Esophagus squamous epithelium (tissue), 5 donors: ENCODE results near the gene SYNE2. TPM values are rescaled to one million over a fixed set of nuclear protein-coding genes. Genes with fewer than 3 reads are reported as not detected.
"Not testable (repeated sequence)": the region's sequence is repeated elsewhere in the genome, so short reads cannot be mapped to it uniquely, and the experiment has no call there.

ENCODE experiments used
- DNase-seq: peaks from one replicate; lab custom pipeline; 2025; lab: John Stamatoyannopoulos, UW
- H3K27ac ChIP-seq, 4 donors: fragments of 200-600 bp; sonication (generic); one replicate each; pipeline ENCODE4 v1.5.1; 2016 to 2019; ENCODE audit warnings: mild to moderate bottlenecking in 1 of 4
- H3K27me3 ChIP-seq, 4 donors: fragments of 200-600 bp; sonication (generic); 1 replicate in 3 of 4; 2 replicates in 1 of 4; pipeline versions ENCODE4 v1.5.1 to v1.6.0; 2017 to 2021; ENCODE audit warnings: antibody characterized with exemption in 1 of 4
- H3K36me3 ChIP-seq, 3 donors: fragments of 200-600 bp; sonication (generic); one replicate each; pipeline ENCODE4 v1.5.1; 2016 to 2019
- H3K4me1 ChIP-seq, 3 donors: fragments of 200-600 bp; sonication (generic); one replicate each; pipeline ENCODE4 v1.5.1; 2017 to 2019
- H3K4me3 ChIP-seq, 4 donors: fragments of 200-600 bp; sonication (generic); 1 replicate in 3 of 4; 2 replicates in 1 of 4; pipeline ENCODE4 v1.5.1; 2016 to 2019; ENCODE audit warnings: mild to moderate bottlenecking in 2 of 4, moderate library complexity in 1 of 4
- H3K9me3 ChIP-seq, 3 donors: fragments of 200-600 bp; sonication (generic); one replicate each; pipeline ENCODE4 v1.5.1; 2016 to 2019
- POLR2A ChIP-seq, 4 donors: fragments of 450-650 bp; IDR thresholded peaks; one replicate each; pipeline ENCODE4 v1.6.1; 2017; ENCODE audit warnings: antibody characterized with exemption in 4 of 4, mild to moderate bottlenecking in 4 of 4, moderate library complexity in 3 of 4
- WGBS, 2 donors: methylation state at CpG; one replicate each; pipeline ENCODE4 v1.1.5; 2018; 5-methylcytosine and 5-hydroxymethylcytosine counted together
- intact Hi-C: fragments of 100-400 bp; cut with DNase I; formaldehyde crosslinking; loops from one replicate; pipeline ENCODE4 v1.15.0; 2022
- total RNA-seq, 4 donors: library from RNA; depleted of rRNA; stranded (reverse); fragments of >200 nt; gene quantifications; one replicate each; pipeline ENCODE4 v1.1.0, GENCODE V29; 2016
- TF ChIP-seq, protein P1 (sequence below), 6 experiments: fragments of 450-650 bp in 4 of 6; fragments of 200-600 bp in 2 of 6; sonication (generic) in 2 of 6; IDR thresholded peaks; one replicate each; pipeline ENCODE4 v1.5.1; 2016 to 2019; ENCODE audit warnings: antibody characterized with exemption in 6 of 6, mild to moderate bottlenecking in 4 of 6, moderate library complexity in 4 of 6
- donor health status: DM: yes; HTN: yes; CAD: no.

The SYNE2 gene
- total RNA-seq, 4 donors from 2014 or later = 128 to 197 (median 145) TPM

DNA sequence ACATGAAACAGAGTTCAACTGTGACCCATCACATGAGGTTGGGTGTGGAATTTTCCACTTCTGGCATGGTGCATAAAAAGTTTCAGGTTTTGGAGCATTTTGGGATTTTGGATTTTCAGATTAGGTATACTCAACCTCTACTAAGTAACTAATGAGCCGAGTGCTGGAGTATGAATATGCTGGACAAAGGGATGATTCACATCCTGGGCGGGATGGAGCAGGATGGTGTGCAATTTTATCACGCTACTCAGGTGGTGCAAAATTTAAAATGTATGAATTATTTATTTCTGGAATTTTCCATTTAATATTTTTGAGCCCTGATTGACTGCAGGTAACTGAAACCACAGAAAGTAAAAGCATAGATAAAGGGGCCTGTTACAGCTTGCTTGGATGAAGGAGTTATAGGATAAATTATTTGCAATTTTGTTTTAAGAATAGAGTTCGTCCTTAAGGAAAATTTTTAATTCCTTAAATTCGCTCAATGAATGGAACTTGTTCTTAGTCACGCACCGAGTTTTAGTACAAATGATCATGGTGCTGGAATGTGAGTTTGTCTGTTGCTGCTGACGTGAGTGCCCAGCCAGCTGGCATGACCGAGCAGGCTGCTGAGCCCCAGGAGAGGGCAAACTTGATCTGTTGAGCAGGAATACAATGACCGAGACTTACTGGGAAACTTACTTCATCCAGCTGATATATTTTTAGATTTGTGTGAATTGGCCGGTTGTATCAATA is 265.0 kb downstream of the SYNE2 start:
- intact Hi-C loops = no loop called here
- no peak overlapping the region for H3K4me3 ChIP-seq
- peaks cover 5 to 53% (median 17%) of the 10 kb centered on the region in 3 donors for H3K4me1 ChIP-seq
- 25 to 58% methylated on average over 11 of the region's 11 CpGs for WGBS, 2 donors
- peaks cover 0 to 79% (median 25%) of the 10 kb centered on the region in 3 donors for H3K36me3 ChIP-seq
- TF ChIP-seq POLR2A (IDR thresholded peaks at IDR 0.05) = no peak
- TF ChIP-seq, protein P1, sequence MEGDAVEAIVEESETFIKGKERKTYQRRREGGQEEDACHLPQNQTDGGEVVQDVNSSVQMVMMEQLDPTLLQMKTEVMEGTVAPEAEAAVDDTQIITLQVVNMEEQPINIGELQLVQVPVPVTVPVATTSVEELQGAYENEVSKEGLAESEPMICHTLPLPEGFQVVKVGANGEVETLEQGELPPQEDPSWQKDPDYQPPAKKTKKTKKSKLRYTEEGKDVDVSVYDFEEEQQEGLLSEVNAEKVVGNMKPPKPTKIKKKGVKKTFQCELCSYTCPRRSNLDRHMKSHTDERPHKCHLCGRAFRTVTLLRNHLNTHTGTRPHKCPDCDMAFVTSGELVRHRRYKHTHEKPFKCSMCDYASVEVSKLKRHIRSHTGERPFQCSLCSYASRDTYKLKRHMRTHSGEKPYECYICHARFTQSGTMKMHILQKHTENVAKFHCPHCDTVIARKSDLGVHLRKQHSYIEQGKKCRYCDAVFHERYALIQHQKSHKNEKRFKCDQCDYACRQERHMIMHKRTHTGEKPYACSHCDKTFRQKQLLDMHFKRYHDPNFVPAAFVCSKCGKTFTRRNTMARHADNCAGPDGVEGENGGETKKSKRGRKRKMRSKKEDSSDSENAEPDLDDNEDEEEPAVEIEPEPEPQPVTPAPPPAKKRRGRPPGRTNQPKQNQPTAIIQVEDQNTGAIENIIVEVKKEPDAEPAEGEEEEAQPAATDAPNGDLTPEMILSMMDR (IDR thresholded peaks at IDR 0.05) = no peak
- H3K27ac ChIP-seq = peak overlapping the region; percentile 72 to 86 (median 80)
- DNase-seq = no peak
- no peaks in the 10 kb centered on the region for H3K27me3 ChIP-seq
- H3K9me3 ChIP-seq = no peaks in the 10 kb centered on the region

DNA sequence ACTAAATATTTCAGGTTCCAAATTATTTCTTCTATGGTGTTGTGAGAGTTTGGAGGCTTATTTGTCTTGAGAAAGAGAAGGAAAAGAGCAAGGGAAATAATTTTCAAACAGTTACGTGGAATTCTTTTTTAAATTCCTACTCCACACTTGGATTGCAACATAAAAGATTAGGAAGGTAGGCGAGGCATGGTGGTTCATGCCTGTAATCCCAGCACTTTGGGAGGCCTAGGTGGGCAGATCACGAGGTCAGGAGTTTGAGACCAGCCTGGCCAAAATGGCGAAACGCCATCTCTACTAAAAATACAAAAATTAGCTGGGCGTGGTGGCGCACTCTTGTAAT is 265.6 kb downstream of the SYNE2 start:
- H3K36me3 ChIP-seq = peaks cover 0 to 79% (median 25%) of the 10 kb centered on the region in 3 donors

DNA sequence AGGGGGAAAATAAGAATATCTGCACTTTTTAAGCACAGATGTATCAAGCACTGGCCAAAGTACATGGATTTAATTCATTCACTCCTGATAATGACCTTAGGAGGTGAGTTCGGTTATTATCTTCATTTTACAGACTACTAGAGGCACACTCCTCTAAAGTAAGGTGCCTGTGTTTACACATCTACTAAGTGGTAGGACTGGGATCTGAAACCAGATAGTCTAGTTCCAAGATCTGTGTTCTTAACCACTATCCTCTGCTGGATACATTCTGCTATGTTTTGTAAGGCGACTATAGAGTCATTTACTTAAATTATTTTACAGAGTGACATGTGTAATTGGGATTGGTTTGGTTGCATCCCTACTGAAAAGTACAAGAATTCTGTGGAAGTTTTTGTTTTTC is 266.1 kb downstream of the SYNE2 start:
- Histone ChIP-seq H3K36me3 (peaks cover 0 to 80% (median 25%) of the 10 kb centered on the region in 3 donors), H3K4me1 (peaks cover 5 to 42% (median 10%) of the 10 kb centered on the region in 3 donors), H3K4me3 (no peak overlapping the region), H3K27ac (peak overlapping the region; percentile 72 to 86 (median 80)), H3K27me3 (no peaks in the 10 kb centered on the region), H3K9me3 (no peaks in the 10 kb centered on the region)
- intact Hi-C loops = no loop called here
- 66 to 72% methylated on average over 2 of the region's 2 CpGs for WGBS, 2 donors
- TF ChIP-seq, protein P1 (IDR thresholded peaks at IDR 0.05) = peak in 1 of 6 experiments; percentile 32
- TF ChIP-seq POLR2A (IDR thresholded peaks at IDR 0.05) = no peak
- DNase-seq = no peak

More for the DNA sequence above, 265.6 kb downstream of the SYNE2 start:
- H3K27me3 ChIP-seq, DNase-seq, intact Hi-C loops, H3K4me3 ChIP-seq, H3K9me3 ChIP-seq: not testable (repeated sequence)
- WGBS, 2 donors = 42 to 71% methylated on average over 7 of the region's 7 CpGs
- Histone ChIP-seq H3K4me1 (peaks cover 5 to 48% (median 12%) of the 10 kb centered on the region in 3 donors), H3K27ac (peak overlapping the region; percentile 72 to 86 (median 80))

DNA sequence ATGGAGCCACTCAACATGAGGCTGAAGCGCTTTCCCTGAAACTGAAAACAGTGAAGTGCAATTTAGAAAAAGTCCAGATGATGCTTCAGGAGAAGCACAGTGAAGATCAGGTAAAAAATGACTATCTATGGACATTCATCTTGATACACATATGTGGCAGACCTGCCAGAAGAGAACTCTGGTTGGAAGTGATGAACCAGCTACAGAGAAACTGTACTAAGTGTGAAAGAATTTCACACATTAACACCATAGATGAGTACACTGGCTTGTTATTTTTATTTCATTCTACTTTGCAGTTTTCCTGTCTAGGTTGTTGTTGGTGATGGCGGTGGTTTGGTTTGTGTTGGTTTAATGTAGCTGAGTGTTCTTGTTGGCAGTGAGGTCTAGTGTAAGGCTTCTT is 266.7 kb downstream of the SYNE2 start:
- Histone ChIP-seq H3K9me3 (no peaks in the 10 kb centered on the region), H3K27ac (peak overlapping the region in 3 of 4 donors; percentile 77 to 86 (median 84)), H3K36me3 (peaks cover 0 to 80% (median 25%) of the 10 kb centered on the region in 3 donors), H3K27me3 (no peaks in the 10 kb centered on the region), H3K4me1 (peaks cover 5 to 36% (median 7%) of the 10 kb centered on the region in 3 donors), H3K4me3 (no peak overlapping the region)
- 88 to 95% methylated on average over 2 of the region's 2 CpGs for WGBS, 2 donors
- no peak for DNase-seq
- intact Hi-C loops = no loop called here
- TF ChIP-seq, protein P1 (IDR thresholded peaks at IDR 0.05) = no peak
- TF ChIP-seq POLR2A (IDR thresholded peaks at IDR 0.05) = no peak

DNA sequence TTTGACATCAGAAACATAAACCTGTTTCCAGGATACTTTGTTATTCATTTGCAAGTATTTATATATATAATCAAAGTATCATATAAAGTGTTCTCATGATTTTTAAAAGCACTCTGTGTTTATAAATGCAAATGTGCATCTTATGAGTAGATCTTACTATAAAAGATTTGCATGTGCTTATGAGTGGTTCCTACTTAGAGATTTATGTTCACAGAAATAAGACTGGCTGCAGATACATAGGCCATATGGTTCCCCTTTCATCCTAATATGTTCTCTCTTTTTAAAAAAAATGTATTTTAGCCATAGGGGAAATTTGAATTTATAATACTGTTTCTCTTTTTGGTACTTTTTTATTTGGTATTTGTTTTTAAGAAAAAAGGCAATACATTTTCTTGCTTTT is 267.2 kb downstream of the SYNE2 start:
- no peak for DNase-seq
- H3K36me3 ChIP-seq = peaks cover 0 to 80% (median 25%) of the 10 kb centered on the region in 3 donors
- TF ChIP-seq, protein P1 (IDR thresholded peaks at IDR 0.05) = no peak
- no peak for TF ChIP-seq POLR2A (IDR thresholded peaks at IDR 0.05)
- H3K4me3 ChIP-seq = no peak overlapping the region
- intact Hi-C loops = no loop called here
- no peak overlapping the region for H3K27ac ChIP-seq
- peaks cover 3 to 31% (median 5%) of the 10 kb centered on the region in 3 donors for H3K4me1 ChIP-seq
- no peaks in the 10 kb centered on the region for H3K9me3 ChIP-seq
- no peaks in the 10 kb centered on the region for H3K27me3 ChIP-seq
